Measurements from ENCODE around the gene SAP30. TPM values are rescaled to one million over a fixed set of nuclear protein-coding genes. Genes with fewer than 3 reads are reported as not detected.
A peak's percentile ranks its signal among the peaks of the same experiment; 100 is the strongest.

SAP30 gene
- total and polyA plus RNA-seq, 10 of the 15 experiments (the other 5 are each of a cell fraction or from before 2014, with no cell fraction given): 5.0 to 56.9 (median 23.6) TPM

- TF ChIP-seq, protein P1, sequence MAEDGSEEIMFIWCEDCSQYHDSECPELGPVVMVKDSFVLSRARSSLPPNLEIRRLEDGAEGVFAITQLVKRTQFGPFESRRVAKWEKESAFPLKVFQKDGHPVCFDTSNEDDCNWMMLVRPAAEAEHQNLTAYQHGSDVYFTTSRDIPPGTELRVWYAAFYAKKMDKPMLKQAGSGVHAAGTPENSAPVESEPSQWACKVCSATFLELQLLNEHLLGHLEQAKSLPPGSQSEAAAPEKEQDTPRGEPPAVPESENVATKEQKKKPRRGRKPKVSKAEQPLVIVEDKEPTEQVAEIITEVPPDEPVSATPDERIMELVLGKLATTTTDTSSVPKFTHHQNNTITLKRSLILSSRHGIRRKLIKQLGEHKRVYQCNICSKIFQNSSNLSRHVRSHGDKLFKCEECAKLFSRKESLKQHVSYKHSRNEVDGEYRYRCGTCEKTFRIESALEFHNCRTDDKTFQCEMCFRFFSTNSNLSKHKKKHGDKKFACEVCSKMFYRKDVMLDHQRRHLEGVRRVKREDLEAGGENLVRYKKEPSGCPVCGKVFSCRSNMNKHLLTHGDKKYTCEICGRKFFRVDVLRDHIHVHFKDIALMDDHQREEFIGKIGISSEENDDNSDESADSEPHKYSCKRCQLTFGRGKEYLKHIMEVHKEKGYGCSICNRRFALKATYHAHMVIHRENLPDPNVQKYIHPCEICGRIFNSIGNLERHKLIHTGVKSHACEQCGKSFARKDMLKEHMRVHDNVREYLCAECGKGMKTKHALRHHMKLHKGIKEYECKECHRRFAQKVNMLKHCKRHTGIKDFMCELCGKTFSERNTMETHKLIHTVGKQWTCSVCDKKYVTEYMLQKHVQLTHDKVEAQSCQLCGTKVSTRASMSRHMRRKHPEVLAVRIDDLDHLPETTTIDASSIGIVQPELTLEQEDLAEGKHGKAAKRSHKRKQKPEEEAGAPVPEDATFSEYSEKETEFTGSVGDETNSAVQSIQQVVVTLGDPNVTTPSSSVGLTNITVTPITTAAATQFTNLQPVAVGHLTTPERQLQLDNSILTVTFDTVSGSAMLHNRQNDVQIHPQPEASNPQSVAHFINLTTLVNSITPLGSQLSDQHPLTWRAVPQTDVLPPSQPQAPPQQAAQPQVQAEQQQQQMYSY (CRISPR knock-in tag; IDR thresholded peaks at IDR 0.05): no peak
- no peak for TF ChIP-seq MTA2 (IDR thresholded peaks at IDR 0.05; ENCODE audit: low read depth)
- no peak for TF ChIP-seq SREBF2 (IDR thresholded peaks at IDR 0.05; ENCODE audit: low read length)
- TF ChIP-seq BACH1 (IDR thresholded peaks at IDR 0.05; ENCODE audit: borderline replicate concordance): peak; percentile 75; the same call in 1 of the 2 replicates
- TF ChIP-seq CHD1 (IDR thresholded peaks at IDR 0.05; ENCODE audit: low read depth, low read length): no peak; the same call in none of the 2 replicates
- 0 out of 2 replicates have a peak, but pooled peaks have one; percentile 25 for TF ChIP-seq HDGF (IDR thresholded peaks at IDR 0.05)
- TF ChIP-seq CBFB (IDR thresholded peaks at IDR 0.05; ENCODE audit: low read depth): peak; percentile 55; the same call in 1 of the 2 replicates
- TF ChIP-seq SIX5 (IDR thresholded peaks at IDR 0.05; ENCODE audit: low read depth, low read length, severe bottlenecking): peak; percentile 88
- TF ChIP-seq NR2F1 (conservative IDR thresholded peaks at IDR 0.05): no peak
- TF ChIP-seq RELA (IDR thresholded peaks at IDR 0.05; ENCODE audit: borderline replicate concordance, partially characterized antibody): no peak
- TF ChIP-seq RAD21 (IDR thresholded peaks at IDR 0.05; ENCODE audit: insufficient read depth, low read depth, low read length): no peak
- TF ChIP-seq HDAC2 (IDR thresholded peaks at IDR 0.05): no peak
- TF ChIP-seq ZSCAN29 (IDR thresholded peaks at IDR 0.05): no peak
- TF ChIP-seq PAX5 (IDR thresholded peaks at IDR 0.05; ENCODE audit: borderline replicate concordance, low read depth, low read length): no peak
- no peak for TF ChIP-seq ZNF274 (IDR thresholded peaks at IDR 0.05; ENCODE audit: insufficient read depth, insufficient read length)
- TF ChIP-seq SMAD5 (IDR thresholded peaks at IDR 0.05; ENCODE audit: low read depth): no peak; the same call in 1 of the 2 replicates
- no peak for TF ChIP-seq EP300 (IDR thresholded peaks at IDR 0.05; ENCODE audit: borderline replicate concordance in 1 of 2, control insufficient read depth in 1 of 2, low read depth in 2 of 2, low read length in 2 of 2)
- peak; percentile 11; the same call in 1 of the 2 replicates for TF ChIP-seq MYB (IDR thresholded peaks at IDR 0.05; ENCODE audit: borderline replicate concordance, low read depth, low read length)
- no peak for TF ChIP-seq RFX5 (IDR thresholded peaks at IDR 0.05; ENCODE audit: low read depth, low read length)
- no peak for TF ChIP-seq FOS (IDR thresholded peaks at IDR 0.05; ENCODE audit: borderline replicate concordance, extremely low read depth, insufficient read length)
- no peak for TF ChIP-seq CEBPB (IDR thresholded peaks at IDR 0.05; ENCODE audit: borderline replicate concordance in 1 of 2, low read depth in 2 of 2, low read length in 2 of 2)
- TF ChIP-seq JUNB (IDR thresholded peaks at IDR 0.05): no peak
- TF ChIP-seq, protein P2, sequence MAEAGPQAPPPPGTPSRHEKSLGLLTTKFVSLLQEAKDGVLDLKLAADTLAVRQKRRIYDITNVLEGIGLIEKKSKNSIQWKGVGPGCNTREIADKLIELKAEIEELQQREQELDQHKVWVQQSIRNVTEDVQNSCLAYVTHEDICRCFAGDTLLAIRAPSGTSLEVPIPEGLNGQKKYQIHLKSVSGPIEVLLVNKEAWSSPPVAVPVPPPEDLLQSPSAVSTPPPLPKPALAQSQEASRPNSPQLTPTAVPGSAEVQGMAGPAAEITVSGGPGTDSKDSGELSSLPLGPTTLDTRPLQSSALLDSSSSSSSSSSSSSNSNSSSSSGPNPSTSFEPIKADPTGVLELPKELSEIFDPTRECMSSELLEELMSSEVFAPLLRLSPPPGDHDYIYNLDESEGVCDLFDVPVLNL (IDR thresholded peaks at IDR 0.05; ENCODE audit: low read depth, low read length): no peak
- TF ChIP-seq, protein P3, sequence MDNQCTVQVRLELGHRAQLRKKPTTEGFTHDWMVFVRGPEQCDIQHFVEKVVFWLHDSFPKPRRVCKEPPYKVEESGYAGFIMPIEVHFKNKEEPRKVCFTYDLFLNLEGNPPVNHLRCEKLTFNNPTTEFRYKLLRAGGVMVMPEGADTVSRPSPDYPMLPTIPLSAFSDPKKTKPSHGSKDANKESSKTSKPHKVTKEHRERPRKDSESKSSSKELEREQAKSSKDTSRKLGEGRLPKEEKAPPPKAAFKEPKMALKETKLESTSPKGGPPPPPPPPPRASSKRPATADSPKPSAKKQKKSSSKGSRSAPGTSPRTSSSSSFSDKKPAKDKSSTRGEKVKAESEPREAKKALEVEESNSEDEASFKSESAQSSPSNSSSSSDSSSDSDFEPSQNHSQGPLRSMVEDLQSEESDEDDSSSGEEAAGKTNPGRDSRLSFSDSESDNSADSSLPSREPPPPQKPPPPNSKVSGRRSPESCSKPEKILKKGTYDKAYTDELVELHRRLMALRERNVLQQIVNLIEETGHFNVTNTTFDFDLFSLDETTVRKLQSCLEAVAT (IDR thresholded peaks at IDR 0.05): peak; percentile 32; the same call in 1 of the 2 replicates
- peak; percentile 91 for TF ChIP-seq HCFC1 (IDR thresholded peaks at IDR 0.05; ENCODE audit: low read length)
- TF ChIP-seq ZBED1 (IDR thresholded peaks at IDR 0.05; ENCODE audit: borderline replicate concordance): no peak; the same call in 1 of the 2 replicates
Measured at GRCh38 chr4:173370477-173371291, at the start of gene SAP30 (continued).
